Small intestine (tissue), 7 donors: Measurements from ENCODE around the gene VPS8. TPM values are rescaled to one million over a fixed set of nuclear protein-coding genes. Genes with fewer than 3 reads are reported as not detected.

ENCODE experiments used
- DNase-seq, 2 donors: peaks; one replicate each; pipeline versions ENCODE4 v3.0.0 to v3.0.0-alpha.2; 2013
- FAIRE-seq: peaks from 2 replicates; lab custom pipeline; 2012; peaks lifted over from hg19 to GRCh38; lab: Jason Lieb, UNC
- H3K27ac ChIP-seq, 3 donors: one replicate each; pipeline ENCODE4 v1.5.1; 2013; ENCODE audit warnings: low read length in 2 of 3, mild to moderate bottlenecking in 2 of 3, control low read depth in 1 of 3, inconsistent platforms in 1 of 3, low read depth in 1 of 3, moderate library complexity in 1 of 3
- H3K27me3 ChIP-seq, 3 donors: one replicate each; pipeline ENCODE4 v1.6.1; 2013; ENCODE audit warnings: low read length in 3 of 3, inconsistent platforms in 1 of 3; ENCODE audit not compliant: control insufficient read depth in 3 of 3, insufficient read depth in 3 of 3
- H3K36me3 ChIP-seq, 3 donors: one replicate each; pipeline ENCODE4 v1.6.1; 2013; ENCODE audit warnings: low read length in 3 of 3, inconsistent platforms in 1 of 3, low read depth in 1 of 3, mild to moderate bottlenecking in 1 of 3, moderate library complexity in 1 of 3; ENCODE audit not compliant: control insufficient read depth in 3 of 3, insufficient read depth in 2 of 3
- H3K4me1 ChIP-seq, 3 donors: one replicate each; pipeline ENCODE4 v1.6.1; 2013; ENCODE audit warnings: low read length in 2 of 3, inconsistent platforms in 1 of 3, low read depth in 1 of 3, mild to moderate bottlenecking in 1 of 3, moderate library complexity in 1 of 3; ENCODE audit not compliant: control insufficient read depth in 3 of 3, insufficient read depth in 2 of 3
- H3K4me3 ChIP-seq, 3 donors: one replicate each; pipeline ENCODE4 v1.5.1; 2013; ENCODE audit warnings: low read length in 3 of 3, control low read depth in 1 of 3, inconsistent platforms in 1 of 3, low read depth in 1 of 3, mild to moderate bottlenecking in 1 of 3, moderate library complexity in 1 of 3
- H3K9me3 ChIP-seq, 2 donors: one replicate each; pipeline ENCODE4 v1.6.1; 2013; ENCODE audit warnings: low read depth in 1 of 2, low read length in 1 of 2; ENCODE audit not compliant: control insufficient read depth in 2 of 2, insufficient read depth in 1 of 2
- WGBS, 3 donors: extraction: QIAGEN DNeasy Blood & Tissue Kit; methylation state at CpG; one replicate each; pipeline ENCODE4 v1.1.7; 2013; 5-methylcytosine and 5-hydroxymethylcytosine counted together
- polyA plus RNA-seq, 4 donors: library from polyadenylated mRNA; stranded (reverse) in 3 of 4; unstranded in 1 of 4; fragments of 200-250 nt in 3 of 4; fragments of 120-200 nt in 1 of 4; gene quantifications; one replicate each; pipeline versions ENCODE4 v1.2.1 to v1.2.3, GENCODE V29; 2013
- donor health status: healthy with polysubstance abuse.
- donor health status: control.
- donor health status: control.
- donor health status: Bipolar disorder and iron deficiency.
- donor health status: healthy.

The VPS8 gene
- polyA plus RNA-seq, 4 donors, result 7.8 to 32.5 (median 9.2) TPM

DNA sequence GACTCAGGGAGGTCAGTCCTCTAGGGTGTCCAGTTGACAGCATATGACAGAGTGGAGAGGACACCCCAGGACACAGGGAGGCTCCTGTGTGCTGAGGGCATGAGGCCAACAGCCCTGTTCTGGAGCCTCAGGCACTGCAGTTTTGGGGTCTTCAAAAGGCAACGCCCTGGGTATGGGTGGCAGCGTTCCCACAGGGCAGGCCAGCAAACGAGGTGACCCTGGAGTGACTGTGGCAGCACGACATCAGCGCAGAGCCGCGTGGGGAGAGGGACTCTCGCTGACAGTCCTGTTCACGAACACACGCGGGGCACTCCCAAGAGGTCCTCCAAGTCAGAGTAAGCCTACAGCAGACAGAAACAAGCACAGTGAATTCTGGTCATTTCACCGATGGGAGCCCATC lies 41.4 kb upstream of the VPS8 start:
- FAIRE-seq (no peak), DNase-seq (no peak)
- H3K4me1 ChIP-seq, result peaks cover 0 to 6% (median 0%) of the 10 kb centered on the region in 3 donors
- no peaks in the 10 kb centered on the region for H3K9me3 ChIP-seq
- no peak overlapping the region for H3K27ac ChIP-seq
- no peak overlapping the region for H3K4me3 ChIP-seq
- peaks cover 0 to 2% (median 0%) of the 10 kb centered on the region in 3 donors for H3K27me3 ChIP-seq
- H3K36me3 ChIP-seq, result no peaks in the 10 kb centered on the region
- WGBS, 3 donors, result 85 to 91% (median 87%) methylated on average over 12 of the region's 12 CpGs

- H3K27me3 ChIP-seq, result peaks cover 0 to 2% (median 0%) of the 10 kb centered on the region in 3 donors
- H3K36me3 ChIP-seq, result no peaks in the 10 kb centered on the region
- 70 to 85% (median 77%) methylated on average over 20 of the region's 20 CpGs for WGBS, 3 donors
- H3K4me3 ChIP-seq, result no peak overlapping the region
- H3K9me3 ChIP-seq, result no peaks in the 10 kb centered on the region
- no peak for FAIRE-seq
- peak overlapping the region in 2 of 3 donors; percentile 47 to 53 for H3K27ac ChIP-seq
- H3K4me1 ChIP-seq, result no peaks in the 10 kb centered on the region
- DNase-seq, result no peak
These were observed 40.5 kb upstream of the VPS8 start for GRCh38 chr3:184771301-184772127.

- Histone ChIP-seq H3K27ac (no peak overlapping the region), H3K9me3 (no peaks in the 10 kb centered on the region), H3K27me3 (peaks cover 0 to 2% (median 0%) of the 10 kb centered on the region in 3 donors), H3K4me3 (no peak overlapping the region), H3K36me3 (no peaks in the 10 kb centered on the region), H3K4me1 (peaks cover 0 to 3% (median 0%) of the 10 kb centered on the region in 3 donors)
- DNase-seq (no peak), FAIRE-seq (no peak)
- 40 to 73% (median 40%) methylated on average over 8 of the region's 8 CpGs for WGBS, 3 donors
These were observed 39.2 kb upstream of the VPS8 start for GRCh38 chr3:184772667-184773272.

DNA sequence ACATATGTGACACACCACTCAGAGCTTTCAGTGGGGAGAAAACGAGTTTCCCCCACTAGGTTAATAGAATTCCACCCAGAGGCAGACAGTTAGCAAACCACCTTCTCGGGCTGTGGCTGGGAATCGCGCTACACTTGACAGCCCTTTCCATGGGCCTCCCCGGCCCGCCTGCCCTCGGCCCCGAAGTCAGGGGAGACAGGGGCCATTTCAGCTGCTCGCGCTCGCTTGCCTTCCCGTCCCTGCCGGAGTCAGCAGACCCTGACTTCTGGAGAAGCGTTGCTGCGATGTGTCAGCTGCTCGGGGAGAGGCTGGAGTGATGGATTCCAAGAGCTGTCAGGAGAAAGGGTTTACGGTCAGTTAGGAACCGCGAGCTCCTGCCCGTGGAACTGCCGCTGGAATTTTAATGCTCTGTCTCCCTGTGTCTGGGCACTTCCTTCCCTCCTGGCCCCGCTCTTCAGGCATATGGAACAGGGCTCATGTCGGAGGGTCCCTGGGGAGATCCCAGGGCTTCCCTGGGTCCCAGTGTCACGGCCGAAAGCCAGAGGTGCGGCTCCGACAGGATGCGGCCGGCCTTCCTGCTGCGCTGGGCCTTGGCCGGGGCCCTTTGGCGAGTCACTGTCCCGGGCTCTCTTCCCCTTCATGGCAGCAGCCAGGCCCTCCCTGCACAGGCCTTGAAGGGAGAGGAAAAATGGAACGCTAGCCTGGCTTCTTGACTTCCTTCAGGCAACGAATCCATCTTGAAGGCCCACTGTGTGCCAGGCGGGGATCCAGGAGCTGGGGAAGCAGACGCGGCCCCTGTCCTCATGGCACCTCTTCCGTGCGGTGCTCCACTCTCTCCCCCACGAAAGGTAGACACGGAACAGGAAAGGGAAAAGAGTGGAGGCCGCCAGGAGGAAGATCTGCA lies 38.4 kb upstream of the VPS8 start:
- DNase-seq (no peak), FAIRE-seq (no peak)
- Histone ChIP-seq H3K27ac (peak overlapping the region in 1 of 3 donors; percentile 24), H3K36me3 (no peaks in the 10 kb centered on the region), H3K4me3 (no peak overlapping the region), H3K27me3 (no peaks in the 10 kb centered on the region), H3K9me3 (no peaks in the 10 kb centered on the region), H3K4me1 (peaks cover 0 to 3% (median 0%) of the 10 kb centered on the region in 3 donors)
- 74 to 88% (median 85%) methylated on average over 42 to 43 of the region's 43 CpGs for WGBS, 3 donors

DNA sequence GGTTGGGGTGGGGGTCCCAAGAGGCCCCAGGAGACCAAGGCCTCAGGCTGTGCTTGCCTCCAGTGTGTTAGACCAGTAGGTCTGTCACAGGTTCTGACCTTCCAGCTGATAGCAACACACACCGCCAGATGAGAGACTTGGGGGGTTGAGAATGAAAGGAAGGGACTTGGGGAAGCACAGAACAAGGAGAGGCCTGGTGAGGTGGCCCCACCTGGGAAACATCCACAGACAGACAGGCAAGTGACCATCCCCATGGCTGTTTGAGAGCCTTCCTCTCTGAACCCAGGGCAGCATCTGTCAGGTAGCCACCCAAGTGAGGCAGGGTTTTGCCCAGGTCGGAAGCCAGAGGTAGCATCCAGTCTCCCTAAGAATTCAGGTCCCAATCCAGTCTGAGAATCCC lies 35.0 kb upstream of the VPS8 start:
- DNase-seq, result no peak
- peaks cover 0 to 3% (median 0%) of the 10 kb centered on the region in 3 donors for H3K4me1 ChIP-seq
- 92 to 97% (median 95%) methylated on average over 2 of the region's 2 CpGs for WGBS, 3 donors
- H3K4me3 ChIP-seq, result no peak overlapping the region
- no peaks in the 10 kb centered on the region for H3K36me3 ChIP-seq
- H3K27ac ChIP-seq, result no peak overlapping the region
- no peaks in the 10 kb centered on the region for H3K27me3 ChIP-seq
- no peaks in the 10 kb centered on the region for H3K9me3 ChIP-seq
- no peak for FAIRE-seq

GRCh38 chr3:184777566-184778356 lies 34.2 kb upstream of the VPS8 start:
- Histone ChIP-seq H3K9me3 (no peaks in the 10 kb centered on the region), H3K36me3 (no peaks in the 10 kb centered on the region), H3K4me1 (peaks cover 0 to 3% (median 0%) of the 10 kb centered on the region in 3 donors), H3K27ac (no peak overlapping the region), H3K4me3 (no peak overlapping the region), H3K27me3 (no peaks in the 10 kb centered on the region)
- WGBS, 3 donors, result 26 to 40% (median 35%) methylated on average over 11 of the region's 11 CpGs
- FAIRE-seq (no peak), DNase-seq (peak; percentile 88 to 93)

DNA sequence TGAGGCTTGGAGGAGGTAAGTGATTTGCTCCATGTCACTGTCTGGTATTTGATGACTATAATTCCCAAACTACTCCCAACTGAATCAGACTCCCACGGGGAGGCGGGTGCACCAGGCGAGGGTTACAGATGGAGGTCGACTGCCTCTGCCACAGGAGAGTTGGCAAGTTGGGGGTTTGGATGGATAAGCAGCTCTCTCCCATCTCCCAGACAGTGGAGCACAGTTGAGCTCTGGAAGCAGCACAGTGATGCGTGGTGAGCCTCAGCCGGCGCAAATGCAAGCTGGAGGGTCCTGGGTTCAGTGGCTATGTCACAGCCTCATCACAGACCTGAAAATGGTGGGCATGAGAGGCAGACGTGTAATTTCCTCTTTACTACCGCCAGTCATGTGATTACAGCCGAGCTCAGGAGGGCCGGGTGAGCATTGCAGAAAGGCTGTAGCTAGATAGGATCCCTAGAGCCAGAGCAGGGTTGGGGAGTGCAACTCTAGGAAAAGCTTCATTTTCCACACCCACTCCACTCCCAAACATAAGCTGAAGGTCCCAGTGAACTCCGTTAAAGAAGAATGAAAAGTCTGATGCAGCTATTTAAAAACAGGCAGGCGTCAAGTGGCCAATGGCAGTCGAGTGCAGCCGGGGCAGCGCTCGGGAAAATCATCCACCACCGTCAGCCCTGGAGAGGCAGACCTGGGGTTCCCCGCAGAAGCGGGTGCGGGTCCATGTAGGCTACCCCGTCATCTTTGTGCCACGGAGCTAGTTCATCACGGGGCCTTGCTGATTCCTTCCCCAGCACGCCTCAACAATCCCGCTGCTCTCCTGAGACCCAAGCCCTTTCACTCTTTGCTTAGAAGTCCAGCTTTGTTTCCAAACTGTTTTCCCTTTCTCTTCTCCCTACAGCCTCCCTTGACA lies 33.3 kb upstream of the VPS8 start:
- H3K27me3 ChIP-seq, result no peaks in the 10 kb centered on the region
- 64 to 77% (median 76%) methylated on average over 26 of the region's 26 CpGs for WGBS, 3 donors

More for the DNA sequence above, 33.3 kb upstream of the VPS8 start:
- FAIRE-seq (no peak), DNase-seq (no peak)
- H3K27ac ChIP-seq, result no peak overlapping the region
- no peak overlapping the region for H3K4me3 ChIP-seq
- no peaks in the 10 kb centered on the region for H3K9me3 ChIP-seq
- H3K4me1 ChIP-seq, result peaks cover 0 to 3% (median 0%) of the 10 kb centered on the region in 3 donors
- no peaks in the 10 kb centered on the region for H3K36me3 ChIP-seq
